CD14-positive monocyte (primary cell): ENCODE measurements around the gene MACO1. TPM values are rescaled to one million over a fixed set of nuclear protein-coding genes. Genes with fewer than 3 reads are reported as not detected.
"Not testable (repeated sequence)": the region's sequence is repeated elsewhere in the genome, so short reads cannot be mapped to it uniquely, and the experiment has no call there.

Source experiments
- DNase-seq, 3 donors: peaks; one replicate each; pipeline ENCODE4 v3.0.0-alpha.2; 2011 to 2022
- H2AFZ ChIP-seq: 2 replicates; pipeline ENCODE4 v1.6.0; 2012; ENCODE audit warnings: mild to moderate bottlenecking, low read depth, low read length, inconsistent platforms; ENCODE audit not compliant: insufficient read depth, poor library complexity, severe bottlenecking
- H3K27ac ChIP-seq, 2 donors: 1 replicate in 1 of 2; 2 replicates in 1 of 2; pipeline ENCODE4 v1.5.1; 2012 to 2013; ENCODE audit warnings: low read length in 2 of 2, control low read depth in 1 of 2, inconsistent platforms in 1 of 2, low read depth in 1 of 2, mild to moderate bottlenecking in 1 of 2
- H3K27me3 ChIP-seq, 2 donors: one replicate each; pipeline versions ENCODE4 v1.6.0 to v1.6.1; 2011 to 2013; ENCODE audit warnings: low read length in 2 of 2; ENCODE audit not compliant: control insufficient read depth in 2 of 2, insufficient read depth in 2 of 2
- H3K36me3 ChIP-seq, 2 donors: replicated peaks in 1 of 2; 1 replicate in 1 of 2; 2 replicates in 1 of 2; pipeline versions ENCODE4 v1.5.1 to v1.6.1; 2012 to 2013; ENCODE audit warnings: low read length in 2 of 2, control low read depth in 1 of 2, inconsistent platforms in 1 of 2, mild to moderate bottlenecking in 1 of 2; ENCODE audit not compliant: insufficient read depth in 2 of 2, control insufficient read depth in 1 of 2
- H3K4me1 ChIP-seq, 2 donors: 1 replicate in 1 of 2; 2 replicates in 1 of 2; pipeline versions ENCODE4 v1.5.1 to v1.6.1; 2012 to 2013; ENCODE audit warnings: low read length in 2 of 2, control low read depth in 1 of 2, inconsistent platforms in 1 of 2, mild to moderate bottlenecking in 1 of 2, moderate library complexity in 1 of 2; ENCODE audit not compliant: insufficient read depth in 2 of 2, control insufficient read depth in 1 of 2
- H3K4me2 ChIP-seq: replicated peaks from 2 replicates; pipeline ENCODE3; 2012; ENCODE audit warnings: low read length, moderate library complexity, mild to moderate bottlenecking; ENCODE audit not compliant: poor library complexity, severe bottlenecking; ENCODE audit errors: extremely low read depth
- H3K4me3 ChIP-seq, 3 experiments: fragments of 200-600 bp in 1 of 3; sonication (generic) in 1 of 3; replicated peaks in 1 of 3; 1 replicate in 2 of 3; 2 replicates in 1 of 3; pipeline ENCODE4 v1.5.1; 2011 to 2013; ENCODE audit warnings: low read length in 3 of 3, mild to moderate bottlenecking in 3 of 3, control low read depth in 2 of 3, low read depth in 2 of 3, inconsistent platforms in 1 of 3, moderate library complexity in 1 of 3
- H3K79me2 ChIP-seq: 2 replicates; pipeline ENCODE4 v1.6.0; 2012; ENCODE audit warnings: mild to moderate bottlenecking, control low read depth, inconsistent platforms, low read length, moderate library complexity; ENCODE audit not compliant: insufficient read depth
- H3K9ac ChIP-seq: 2 replicates; pipeline ENCODE4 v1.6.0; 2017; ENCODE audit warnings: low read length, mild to moderate bottlenecking; ENCODE audit not compliant: insufficient read depth, poor library complexity, severe bottlenecking
- H3K9me3 ChIP-seq, 2 donors: replicated peaks in 1 of 2; 1 replicate in 1 of 2; 2 replicates in 1 of 2; pipeline versions ENCODE4 v1.5.1 to v1.6.1; 2012 to 2013; ENCODE audit warnings: low read length in 2 of 2, control low read depth in 1 of 2; ENCODE audit not compliant: control insufficient read depth in 1 of 2, insufficient read depth in 1 of 2
- H4K20me1 ChIP-seq: 2 replicates; pipeline ENCODE4 v1.6.0; 2012; ENCODE audit warnings: mild to moderate bottlenecking, low read length, control low read depth, moderate library complexity; ENCODE audit not compliant: insufficient read depth
- H3K27ac Mint-ChIP-seq, 7 donors: one replicate each; pipeline ENCODE4 v1.8.0; 2020; ENCODE audit warnings: mild to moderate bottlenecking in 7 of 7, mixed read lengths in 7 of 7, moderate library complexity in 6 of 7, inconsistent platforms in 2 of 7
- H3K27me3 Mint-ChIP-seq, 3 donors: one replicate each; pipeline ENCODE4 v1.8.0; 2021 to 2022; ENCODE audit warnings: low read depth in 3 of 3, mild to moderate bottlenecking in 3 of 3, mixed read lengths in 3 of 3, moderate library complexity in 3 of 3, inconsistent platforms in 1 of 3
- H3K36me3 Mint-ChIP-seq, 2 donors: one replicate each; pipeline ENCODE4 v1.8.0; 2020; ENCODE audit warnings: mixed read lengths in 2 of 2, inconsistent platforms in 1 of 2, mild to moderate bottlenecking in 1 of 2
- H3K4me1 Mint-ChIP-seq: one replicate; pipeline ENCODE4 v1.8.0; 2020; ENCODE audit warnings: mild to moderate bottlenecking, mixed read lengths
- H3K4me3 Mint-ChIP-seq, 2 donors: one replicate each; pipeline ENCODE4 v1.8.0; 2020; ENCODE audit warnings: mild to moderate bottlenecking in 2 of 2, mixed read lengths in 2 of 2, moderate library complexity in 1 of 2
- H3K9me3 Mint-ChIP-seq, 7 donors: one replicate each; pipeline ENCODE4 v1.8.0; 2020 to 2022; ENCODE audit warnings: mixed read lengths in 7 of 7, mild to moderate bottlenecking in 6 of 7, moderate library complexity in 6 of 7, inconsistent platforms in 2 of 7
- CTCF ChIP-seq: fragments of 200-600 bp; IDR thresholded peaks from one replicate; pipeline ENCODE4 v1.8.0; 2022; ENCODE audit warnings: antibody characterized with exemption, mild to moderate bottlenecking
- WGBS: methylation state at CpG from one replicate; pipeline ENCODE4 v1.1.5; 2013; ENCODE audit warnings: missing lambda C conversion rate; ENCODE audit not compliant: insufficient coverage; 5-methylcytosine and 5-hydroxymethylcytosine counted together
- intact Hi-C, 2 donors: fragments of 100-400 bp; cut with micrococcal nuclease; formaldehyde crosslinking; loops; one replicate each; pipeline versions ENCODE4 v1.15.0 to v1.15.1; 2023
- polyA plus RNA-seq, 3 donors: library from polyadenylated mRNA; depleted of rRNA in 1 of 3; unstranded in 2 of 3; stranded (reverse) in 1 of 3; fragments of 300-500 nt in 2 of 3; fragments of >200 nt in 1 of 3; fragmentation: Illumina TruSeq in 2 of 3; gene quantifications; 1 replicate in 2 of 3; 2 replicates in 1 of 3; pipeline ENCODE4 v1.2.3, GENCODE V29; 2012 to 2021

Gene MACO1
- polyA plus RNA-seq, 3 donors = 2.6 to 4.1 (median 3.9) TPM

DNA sequence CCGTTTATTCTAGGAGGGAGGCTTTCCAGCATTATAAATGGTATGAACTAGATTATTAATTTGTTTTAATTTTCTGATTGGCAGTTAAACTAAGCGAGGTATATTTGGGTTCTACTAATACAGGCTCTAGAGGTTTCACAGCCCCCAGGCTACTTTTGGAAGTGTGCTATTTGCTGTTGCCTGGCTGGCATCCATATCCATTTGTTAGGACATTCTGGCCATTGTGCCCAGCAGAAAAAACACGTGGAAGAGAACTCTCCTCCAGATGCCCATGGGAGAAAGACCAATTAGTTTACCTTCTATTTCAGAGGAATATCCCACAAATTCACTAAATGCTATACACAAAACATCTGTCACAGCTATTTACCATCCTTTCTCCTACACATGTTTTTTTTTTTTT, 29.3 kb downstream of the MACO1 start:
- peaks cover 0 to 2% (median 0%) of the 10 kb centered on the region in 3 donors for H3K27me3 Mint-ChIP-seq
- H3K27ac ChIP-seq = no peak overlapping the region
- no peak overlapping the region for H3K27ac Mint-ChIP-seq
- no peaks in the 10 kb centered on the region for H3K9me3 Mint-ChIP-seq
- peaks cover 44% of the 10 kb centered on the region for H3K4me1 Mint-ChIP-seq
- H3K9me3 ChIP-seq = no peaks in the 10 kb centered on the region
- H3K27me3 ChIP-seq = no peaks in the 10 kb centered on the region
- H3K36me3 ChIP-seq = peaks cover 5 to 23% of the 10 kb centered on the region in 2 donors
- no peak overlapping the region for H2AFZ ChIP-seq
- WGBS = 100% methylated on average over 1 of the region's 3 CpGs
- H3K36me3 Mint-ChIP-seq = peaks cover 25 to 45% of the 10 kb centered on the region in 2 donors
- H3K4me3 Mint-ChIP-seq = no peak overlapping the region
- no peak overlapping the region for H3K4me3 ChIP-seq
- H3K9ac ChIP-seq = no peak overlapping the region
- intact Hi-C loops = no loop called here
- H3K4me1 ChIP-seq = peaks cover 37 to 44% of the 10 kb centered on the region in 2 donors
- H3K4me2 ChIP-seq = no peak overlapping the region
- TF ChIP-seq CTCF = no peak
- no peak for DNase-seq
- peaks cover 11% of the 10 kb centered on the region for H3K79me2 ChIP-seq
- no peaks in the 10 kb centered on the region for H4K20me1 ChIP-seq

GRCh38 chr1:25460816-25461215, 30.1 kb downstream of the MACO1 start:
- not testable (repeated sequence) for H3K27me3 Mint-ChIP-seq
- no CpG with 5 or more reads among the region's 4 CpGs for WGBS

More at GRCh38 chr1:25460816-25461215, 30.1 kb downstream of the MACO1 start:
- intact Hi-C loops, H2AFZ ChIP-seq, H4K20me1 ChIP-seq, H3K4me3 ChIP-seq, DNase-seq, H3K27ac ChIP-seq, H3K27me3 ChIP-seq, H3K9ac ChIP-seq, H3K4me2 ChIP-seq, H3K9me3 ChIP-seq, H3K4me3 Mint-ChIP-seq, H3K9me3 Mint-ChIP-seq: not testable (repeated sequence)
- Histone ChIP-seq H3K79me2 (peaks cover 11% of the 10 kb centered on the region), H3K4me1 (peaks cover 35 to 42% of the 10 kb centered on the region in 2 donors), H3K36me3 (peaks cover 5 to 23% of the 10 kb centered on the region in 2 donors)
- Mint-ChIP-seq H3K36me3 (peaks cover 28 to 44% of the 10 kb centered on the region in 2 donors), H3K27ac (peak overlapping the region in 1 of 7 donors; percentile 10), H3K4me1 (peaks cover 39% of the 10 kb centered on the region)
